ENCODE data around the gene SPCS1.
"Not testable (repeated sequence)": the region's sequence is repeated elsewhere in the genome, so short reads cannot be mapped to it uniquely, and the experiment has no call there.

Gene SPCS1

GRCh38 chr3:52694528-52695189 is 11.2 kb upstream of the SPCS1 start:
- no peak for DNase-seq (ENCODE audit: low read depth in 3 of 3)

DNA sequence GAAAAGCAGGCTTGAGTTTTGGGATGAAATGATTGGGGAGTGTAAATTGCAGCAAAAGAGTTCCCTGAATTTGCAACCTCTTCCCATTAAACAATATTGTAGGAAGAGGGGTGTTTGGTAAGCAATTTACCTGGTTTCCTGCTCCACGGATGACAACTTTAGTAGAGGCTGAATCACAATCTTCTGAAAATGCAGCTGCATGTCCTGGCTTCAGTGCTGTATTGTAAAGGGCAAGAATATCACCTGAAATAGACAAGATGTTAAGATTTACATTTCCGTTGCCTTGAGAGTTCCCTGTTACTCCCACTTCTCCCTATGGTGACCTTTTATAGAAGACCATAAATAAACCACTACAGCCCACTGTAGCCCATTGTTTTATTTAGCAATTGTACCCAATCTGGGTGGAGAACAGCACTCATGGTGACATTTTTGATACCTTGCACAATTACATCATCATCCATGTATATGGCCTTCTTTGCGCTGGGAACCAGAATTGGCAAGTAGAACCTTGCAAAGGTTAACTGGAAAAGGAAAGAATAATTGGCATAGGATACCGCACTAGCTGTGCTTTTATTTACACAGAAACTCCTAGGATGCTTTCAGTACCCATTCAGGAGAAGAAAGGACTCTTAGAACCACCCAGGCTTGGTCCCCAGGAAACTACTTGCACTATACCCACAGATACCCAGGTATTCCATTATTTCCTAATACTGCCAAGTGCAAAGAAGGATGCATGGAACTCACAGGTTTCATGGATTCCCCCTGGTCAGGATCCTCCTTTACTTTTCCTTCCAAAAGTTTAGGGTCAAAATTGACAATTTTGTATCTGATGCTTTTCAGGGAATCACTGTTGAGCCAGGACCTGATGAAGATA is 9.9 kb upstream of the SPCS1 start:
- DNase-seq (ENCODE audit: low read depth in 3 of 3), result no peak

DNA sequence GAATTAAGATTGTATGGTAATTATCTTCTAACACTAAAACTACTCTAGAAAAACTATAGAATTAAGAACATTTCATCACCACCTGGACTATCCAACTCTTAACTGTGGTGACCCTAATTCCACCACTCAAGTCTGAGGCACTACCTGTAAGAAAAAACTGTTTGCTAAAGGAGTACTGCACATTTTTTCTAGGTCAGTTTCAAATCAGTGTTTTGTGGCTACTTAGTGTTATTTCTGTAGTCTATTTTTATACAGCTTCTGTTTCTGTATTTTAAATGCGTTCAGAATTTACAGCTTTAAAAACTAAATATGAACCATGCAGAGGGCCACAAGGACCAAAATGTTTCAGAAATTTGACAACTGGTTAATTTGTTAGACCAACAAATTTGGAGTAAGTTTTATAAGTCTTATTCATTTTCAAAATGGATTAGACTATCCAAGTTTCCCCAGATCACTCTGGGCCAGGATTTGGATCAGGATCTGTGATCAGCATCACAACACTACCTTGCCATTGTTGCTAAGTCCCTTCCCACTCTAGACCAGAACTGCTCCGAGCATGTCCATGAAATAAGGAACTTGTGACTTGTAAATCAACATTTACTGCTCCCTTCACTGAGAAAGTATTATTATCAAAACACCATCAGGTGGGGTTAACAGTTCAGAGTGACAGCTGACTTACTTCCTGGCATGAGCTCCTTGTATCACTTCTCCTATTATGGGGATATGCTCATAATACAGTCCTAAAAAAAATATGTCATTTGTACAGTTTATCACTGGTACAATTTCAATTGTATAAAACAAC is 8.9 kb upstream of the SPCS1 start:
- DNase-seq (ENCODE audit: low read depth in 3 of 3), result no peak

DNA sequence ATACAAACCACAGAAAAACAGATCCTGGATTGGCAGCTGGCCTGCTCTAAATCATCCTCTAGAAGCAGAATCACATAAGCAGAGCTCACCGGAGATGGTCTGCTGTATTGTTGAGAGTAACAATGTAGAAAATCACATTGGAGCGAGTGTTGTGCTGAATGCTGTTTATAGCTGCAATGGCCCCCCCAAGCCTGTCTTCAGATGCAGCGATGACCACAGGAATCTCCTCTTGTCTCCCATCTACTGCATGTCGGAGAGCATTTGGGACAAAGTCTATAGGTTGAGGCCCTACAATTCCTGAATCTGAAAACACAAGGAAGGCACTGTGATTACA is 8.3 kb upstream of the SPCS1 start:
- DNase-seq (ENCODE audit: low read depth in 3 of 3), result no peak

DNA sequence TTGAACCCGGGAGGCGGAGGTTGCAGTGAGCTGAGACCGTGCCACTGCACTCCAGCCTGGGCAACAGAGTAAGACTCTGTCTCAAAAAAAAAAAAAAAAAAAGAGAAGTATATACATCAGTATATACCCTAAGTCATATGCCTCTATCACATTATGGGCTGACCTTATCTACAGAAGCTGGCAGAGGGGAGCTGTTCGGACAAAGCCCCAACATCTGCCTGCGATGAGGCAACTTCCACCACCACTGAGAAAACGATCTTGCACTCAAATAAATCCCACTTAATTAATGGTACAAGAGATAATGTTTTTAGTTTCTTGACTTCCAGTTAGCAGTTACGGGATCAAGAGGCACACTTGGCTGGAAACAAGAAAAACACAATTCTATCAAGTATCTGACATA is 2.6 kb upstream of the SPCS1 start:
- DNase-seq (ENCODE audit: low read depth in 3 of 3), result no peak

DNA sequence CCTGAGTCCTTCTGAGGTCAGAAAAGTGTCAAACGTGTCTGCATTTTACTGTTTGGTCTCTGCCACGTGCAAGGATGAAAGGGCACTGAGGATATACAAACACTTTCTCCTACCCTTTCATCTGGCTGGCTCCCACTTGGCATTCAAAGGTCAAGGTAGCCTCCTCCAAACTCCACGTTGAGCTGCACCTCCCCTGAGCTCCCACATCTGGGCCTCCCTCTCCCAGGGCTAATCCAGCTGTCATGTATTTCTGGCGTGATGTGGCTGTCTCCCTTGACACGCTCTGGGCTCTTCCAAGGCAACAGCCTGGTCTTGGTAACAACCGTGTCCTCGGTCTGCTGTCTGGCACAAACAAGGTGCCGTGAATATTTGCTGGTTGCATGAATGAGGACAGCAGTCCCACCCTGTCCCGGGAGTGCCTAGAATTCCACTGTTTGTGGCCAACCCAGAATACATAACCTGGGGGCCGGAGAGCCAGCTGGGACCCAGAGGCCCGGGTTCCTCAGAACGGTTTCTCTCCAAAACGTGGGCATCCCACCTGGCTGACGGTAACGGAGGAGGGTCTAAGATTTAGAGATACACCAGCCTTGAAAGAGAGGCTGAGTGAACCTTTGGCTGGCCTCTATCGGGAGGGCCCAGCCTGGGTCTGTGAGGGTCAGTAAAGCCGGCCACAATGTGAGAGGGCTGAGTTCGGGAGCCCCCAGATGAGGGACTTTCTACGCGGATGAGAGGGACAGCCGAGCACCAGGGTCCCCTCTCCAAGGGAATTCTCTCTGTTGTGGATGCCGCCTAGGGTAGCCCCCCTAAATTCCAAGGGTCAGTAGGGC is 1.1 kb upstream of the SPCS1 start:
- DNase-seq (ENCODE audit: low read depth in 3 of 3), result no peak

DNA sequence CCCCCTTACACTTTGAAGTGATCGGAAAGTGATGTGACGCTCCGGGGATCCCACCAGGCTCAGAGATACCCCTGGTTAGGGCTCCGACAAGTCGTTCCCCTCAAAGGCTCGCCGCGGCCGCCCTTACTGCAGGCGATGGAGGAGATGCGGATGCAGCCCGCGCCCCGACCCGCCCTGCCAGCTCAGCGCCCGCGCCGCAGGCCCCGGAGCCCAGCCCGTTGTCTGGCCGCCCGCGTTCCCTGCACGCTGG is 543 bp upstream of the SPCS1 start:
- no peak for DNase-seq (ENCODE audit: low read depth in 3 of 3)

GRCh38 chr3:52707585-52707984 is 1.7 kb downstream of the SPCS1 start:
- DNase-seq (ENCODE audit: low read depth in 3 of 3), result no peak

DNA sequence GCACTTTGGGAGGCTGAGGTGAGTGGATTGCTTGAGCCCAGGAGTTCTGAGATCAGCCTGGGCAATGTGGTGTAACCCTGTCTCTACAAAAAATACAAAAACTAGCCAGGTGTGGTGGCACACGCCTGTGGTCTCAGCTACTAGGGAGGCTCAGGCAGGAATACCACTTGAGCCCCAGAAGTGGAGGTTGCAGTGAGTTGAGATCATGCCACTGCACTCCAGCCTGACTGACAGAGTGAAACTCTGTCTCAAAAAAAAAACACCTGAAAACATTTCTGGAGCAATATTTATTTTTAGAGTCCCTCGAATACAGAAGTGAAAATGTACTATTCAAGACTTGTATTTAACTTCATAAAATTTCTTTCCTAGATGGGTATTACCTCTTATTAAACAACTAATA is 4.6 kb downstream of the SPCS1 start:
- DNase-seq (ENCODE audit: low read depth in 3 of 3), result no peak

DNA sequence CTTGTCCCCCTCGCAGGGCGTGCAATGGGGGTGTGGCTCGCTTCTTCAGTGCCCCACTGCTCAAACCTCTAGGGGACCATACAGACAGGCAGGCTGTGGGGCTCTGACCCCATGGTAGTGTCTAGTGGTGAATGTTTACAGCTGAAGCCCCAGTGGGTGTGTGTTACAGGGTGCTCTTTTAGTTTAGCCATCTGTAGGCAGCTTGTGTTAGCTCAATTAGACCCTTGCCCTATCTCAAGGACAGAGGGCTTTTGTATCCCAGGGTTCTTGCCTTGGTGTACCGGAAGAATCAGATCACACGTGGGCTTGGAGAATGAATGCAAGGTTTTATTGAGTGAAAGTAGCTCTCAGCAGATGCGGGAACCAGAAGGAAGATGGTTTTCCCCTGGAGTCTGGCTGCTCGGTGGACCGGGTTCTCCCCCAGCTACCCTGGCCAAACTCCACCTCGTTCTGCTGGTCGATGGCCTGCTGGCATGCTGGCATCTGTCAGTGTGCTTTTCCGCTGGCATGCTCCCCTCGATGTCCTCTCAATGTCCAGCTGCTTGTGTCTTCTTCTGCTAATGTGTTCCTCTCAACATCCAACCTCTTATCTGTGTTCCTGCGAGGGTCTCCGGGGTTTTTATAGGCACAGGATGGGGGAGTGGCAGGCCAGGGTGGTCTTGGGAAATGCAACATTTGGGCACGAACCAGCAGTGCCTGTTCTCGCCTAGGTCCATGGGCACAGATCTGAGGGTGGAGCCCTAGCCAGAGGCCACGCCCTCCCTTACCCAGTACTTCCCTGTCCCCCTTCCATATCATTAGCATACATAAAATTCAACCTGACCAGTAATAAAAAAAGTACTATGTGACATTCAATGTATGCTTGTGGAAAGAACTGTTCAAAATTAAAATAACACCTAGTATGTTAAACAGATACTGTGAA is 6.6 kb downstream of the SPCS1 start:
- no peak for DNase-seq (ENCODE audit: low read depth in 3 of 3)

DNA sequence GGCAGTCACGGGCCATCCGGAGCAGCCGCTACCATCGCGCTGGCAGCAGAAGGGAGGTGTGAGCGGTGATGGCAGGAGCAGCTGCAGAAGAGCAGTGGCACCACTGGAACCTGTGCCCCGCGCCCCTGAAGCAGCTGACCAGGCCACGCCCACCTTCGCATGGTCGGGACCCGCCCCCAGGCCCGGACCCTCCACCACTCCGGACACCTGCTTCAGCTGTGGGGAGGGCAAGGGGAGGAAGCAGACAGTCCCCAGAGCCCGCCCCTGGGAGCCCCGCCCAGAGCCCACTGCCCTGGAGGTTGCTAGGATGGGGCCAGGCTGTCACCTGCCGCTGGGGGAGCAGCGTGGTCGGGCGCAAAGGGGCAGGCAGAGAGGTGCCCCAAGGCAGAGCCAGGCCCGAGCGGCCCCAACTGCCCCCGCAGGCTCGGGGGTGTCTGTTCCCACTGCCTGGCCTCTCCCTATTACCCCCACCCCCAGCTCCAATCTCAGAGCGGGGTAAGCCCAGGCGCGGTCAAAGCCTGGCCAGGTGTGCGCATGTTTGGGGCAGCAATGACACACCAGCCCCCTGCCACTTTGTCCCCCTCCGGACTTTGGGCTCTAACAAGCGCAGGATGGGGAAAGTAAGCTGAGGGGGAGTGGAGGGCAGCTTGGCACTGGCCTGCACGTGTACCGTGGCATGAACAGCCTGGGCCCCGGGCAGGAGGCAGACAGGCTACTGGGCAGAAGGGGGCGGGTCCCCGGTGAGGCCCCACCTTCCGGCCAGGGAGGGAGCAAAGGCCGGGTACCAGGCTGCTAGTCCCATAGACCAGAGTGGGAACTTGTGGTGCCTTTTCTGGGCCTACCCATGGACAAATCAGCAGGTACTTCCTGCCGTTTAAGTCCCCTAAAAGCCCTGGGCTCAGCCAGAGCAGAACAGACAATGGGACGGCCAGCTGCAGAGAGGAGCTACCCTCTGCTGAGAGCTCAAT is 8.7 kb downstream of the SPCS1 start:
- no peak for DNase-seq (ENCODE audit: low read depth in 3 of 3)

GRCh38 chr3:52715714-52716305 is 9.9 kb downstream of the SPCS1 start:
- no peak for DNase-seq (ENCODE audit: low read depth in 3 of 3)

GRCh38 chr3:52719618-52720017 is 13.7 kb downstream of the SPCS1 start:
- no peak for DNase-seq (ENCODE audit: low read depth in 3 of 3)

DNA sequence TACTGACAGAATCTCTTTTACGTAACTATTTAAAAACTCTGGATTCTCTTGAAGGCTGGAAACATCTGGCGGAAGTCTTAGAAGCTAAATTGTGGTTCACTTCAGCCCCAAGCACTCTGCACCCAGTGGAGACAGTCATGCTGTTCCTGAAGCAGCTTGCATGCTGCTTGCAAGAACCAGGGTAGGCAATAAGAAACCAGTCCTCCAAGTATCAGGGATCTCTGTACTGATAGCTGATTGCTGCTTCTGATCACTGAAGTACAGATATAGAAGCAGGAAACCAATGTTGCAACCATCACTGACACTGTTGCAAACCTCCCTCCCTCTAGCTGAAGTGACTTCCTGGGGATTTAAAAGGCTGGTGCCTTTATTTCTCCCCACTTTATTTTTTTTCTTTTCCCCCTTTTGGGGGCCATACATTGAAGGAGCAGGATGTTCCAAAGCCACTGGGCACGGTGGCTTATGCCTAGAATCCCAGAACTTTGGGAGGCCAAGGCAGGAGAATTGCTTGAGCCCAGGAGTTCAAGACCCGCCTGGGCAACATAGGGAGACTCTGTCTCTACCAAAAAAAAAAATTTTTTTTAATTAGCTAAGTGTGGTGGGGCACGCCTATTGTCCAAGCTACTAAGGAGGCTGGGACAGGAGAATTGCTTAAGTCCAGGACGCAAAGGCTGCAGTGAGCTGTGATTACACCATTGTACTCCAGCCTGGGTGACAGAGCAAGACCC is 15.3 kb downstream of the SPCS1 start:
- DNase-seq (ENCODE audit: low read depth in 3 of 3), result no peak

DNA sequence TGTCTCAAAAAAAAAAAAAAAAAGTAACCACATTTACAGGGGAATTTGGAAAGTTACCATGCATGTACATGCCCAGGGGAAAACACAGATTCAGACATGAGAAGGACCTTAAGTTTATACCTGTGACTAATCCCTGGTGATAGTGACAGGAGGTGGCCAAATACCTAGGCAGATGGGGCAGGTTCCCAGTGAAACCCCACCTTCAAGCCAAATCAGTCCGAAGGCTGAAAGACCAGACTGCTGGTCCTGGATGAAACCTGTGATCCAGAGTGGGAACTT is 15.8 kb downstream of the SPCS1 start:
- DNase-seq (ENCODE audit: low read depth in 3 of 3), result no peak

- DNase-seq (ENCODE audit: low read depth in 3 of 3), result no peak
Observed at GRCh38 chr3:52722491-52722890, 16.6 kb downstream of the SPCS1 start.

DNA sequence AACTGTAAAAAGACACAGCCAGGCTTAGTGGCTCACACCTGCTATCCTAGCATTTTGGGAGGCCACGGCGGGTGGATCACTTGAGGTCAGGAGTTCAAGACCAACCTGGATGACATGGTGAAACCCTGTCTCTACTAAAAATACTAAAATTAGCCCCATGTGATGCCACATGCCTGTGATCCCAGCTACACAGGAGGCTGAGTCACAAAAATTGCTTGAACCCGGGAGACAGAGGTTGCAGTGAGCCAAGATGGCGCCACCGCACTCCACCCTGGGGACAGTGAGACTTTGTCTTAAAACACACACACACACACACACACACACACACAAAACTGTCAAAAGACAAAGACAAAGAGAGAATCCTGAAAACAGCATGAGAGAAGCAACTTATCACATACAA is 18.0 kb downstream of the SPCS1 start:
- no peak for DNase-seq (ENCODE audit: low read depth in 3 of 3)

DNA sequence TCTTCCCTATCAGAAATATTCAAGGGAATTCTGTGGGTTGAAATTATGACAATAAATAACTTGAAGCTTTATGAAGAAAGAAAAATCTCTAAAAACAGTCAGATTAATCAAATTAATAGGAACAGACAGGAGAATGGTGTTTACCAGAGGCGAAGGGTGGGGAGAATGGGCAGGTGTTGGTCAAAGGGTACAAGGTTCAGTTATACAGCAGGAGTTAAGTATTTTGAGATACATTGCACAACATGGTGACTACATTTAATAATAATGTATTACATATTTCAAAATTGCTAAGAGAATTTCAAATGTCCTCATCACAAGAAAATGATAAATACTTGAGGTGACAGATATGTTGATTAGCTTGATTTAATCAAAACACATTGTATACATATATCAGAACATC is 18.6 kb downstream of the SPCS1 start:
- DNase-seq (ENCODE audit: low read depth in 3 of 3), result no peak

DNA sequence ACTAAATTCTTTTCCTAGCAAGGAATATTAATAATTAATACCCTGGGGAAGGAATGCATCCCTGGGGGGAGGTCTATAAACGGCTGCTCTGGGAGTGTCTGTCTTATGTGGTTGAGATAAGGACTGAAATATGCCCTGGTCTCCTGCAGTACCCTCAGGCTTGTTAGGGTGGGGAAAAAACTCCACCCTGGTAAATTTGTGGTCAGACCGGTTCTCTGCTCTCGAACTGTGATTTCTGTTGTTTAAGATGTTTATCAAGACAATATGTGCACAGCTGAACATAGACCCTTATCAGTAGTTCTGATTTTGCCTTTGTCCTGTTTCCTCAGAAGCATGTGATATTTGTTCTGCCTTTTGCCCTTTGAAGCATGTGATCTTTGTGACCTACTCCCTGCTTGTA is 22.8 kb downstream of the SPCS1 start:
- DNase-seq (ENCODE audit: low read depth in 3 of 3), result not testable (repeated sequence)
